ENCODE measurements around the gene PTEN. TPM values are rescaled to one million over a fixed set of nuclear protein-coding genes. Genes with fewer than 3 reads are reported as not detected.
"Not testable (repeated sequence)": the region's sequence is repeated elsewhere in the genome, so short reads cannot be mapped to it uniquely, and the experiment has no call there.

Gene PTEN
- total RNA-seq, 1 donor from 2014 or later, result 96.3 TPM

DNA sequence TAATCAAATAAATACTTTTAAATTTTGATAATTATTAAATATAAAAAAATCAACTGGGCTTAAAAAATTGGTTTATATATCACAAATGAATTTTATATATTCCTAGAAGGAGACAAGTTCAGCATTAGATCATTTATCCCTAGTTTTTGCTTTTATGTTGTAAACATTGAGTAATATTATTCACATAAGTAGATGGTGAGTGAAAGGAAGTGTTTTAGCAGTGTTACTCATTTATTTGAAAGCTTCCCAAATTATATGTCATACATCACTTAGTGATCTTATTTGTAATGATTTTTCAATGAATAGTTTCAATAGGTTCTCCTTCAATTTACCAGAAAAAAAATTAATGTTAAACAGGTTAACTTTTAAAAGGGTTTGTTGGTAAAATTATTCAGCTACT is 15.9 kb upstream of the PTEN start:
- intact Hi-C loops (cut with DNase I), result no loop called here
- TF ChIP-seq CTCF (IDR thresholded peaks at IDR 0.05), result no peak

DNA sequence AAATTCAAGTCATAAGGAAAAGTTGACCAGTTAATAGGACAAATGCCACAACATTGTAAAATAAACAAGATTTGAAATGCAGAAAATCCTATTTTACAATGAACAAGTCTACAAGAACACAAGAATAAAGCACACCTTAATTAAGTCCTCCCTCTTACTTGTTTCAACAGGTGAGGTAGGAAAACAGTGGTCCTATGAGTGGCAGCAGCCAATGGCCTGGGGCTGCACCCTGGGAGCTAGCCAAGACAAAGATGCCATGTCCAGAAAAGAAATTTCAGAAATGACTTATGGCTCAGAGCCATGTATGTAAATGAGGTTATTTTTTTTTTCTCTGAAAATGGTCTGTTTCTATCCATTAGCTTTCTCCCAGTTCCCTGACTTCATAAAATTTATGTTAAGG is 14.4 kb upstream of the PTEN start:
- Histone ChIP-seq H3K27ac (no peak overlapping the region), H3K4me1 (no peaks in the 10 kb centered on the region), H3K4me3 (no peak overlapping the region), H3K9me3 (no peaks in the 10 kb centered on the region), H3K27me3 (no peaks in the 10 kb centered on the region), H3K36me3 (no peaks in the 10 kb centered on the region)
- no peak for TF ChIP-seq CTCF (IDR thresholded peaks at IDR 0.05)
- intact Hi-C loops (cut with DNase I), result no loop called here
- DNase-seq (ENCODE audit: low spot score in 2 of 2), result no peak

More for the DNA sequence above, 15.9 kb upstream of the PTEN start:
- Histone ChIP-seq H3K27ac (no peak overlapping the region), H3K36me3 (no peaks in the 10 kb centered on the region), H3K27me3 (no peaks in the 10 kb centered on the region), H3K9me3 (no peaks in the 10 kb centered on the region), H3K4me1 (no peaks in the 10 kb centered on the region), H3K4me3 (no peak overlapping the region)
- DNase-seq (ENCODE audit: low spot score in 2 of 2), result no peak

GRCh38 chr10:87850742-87851205 is 12.7 kb upstream of the PTEN start:
- peak in 1 of 2 donors; percentile 79 for DNase-seq (ENCODE audit: low spot score in 2 of 2)
- Histone ChIP-seq H3K36me3 (no peaks in the 10 kb centered on the region), H3K27ac (no peak overlapping the region), H3K27me3 (no peaks in the 10 kb centered on the region), H3K4me3 (no peak overlapping the region), H3K9me3 (no peaks in the 10 kb centered on the region), H3K4me1 (no peaks in the 10 kb centered on the region)
- TF ChIP-seq CTCF (IDR thresholded peaks at IDR 0.05), result peak; percentile 63 to 81 (median 67)
- intact Hi-C loops (cut with DNase I), result loop anchor here (1.0 kb wide), 1 partner anchor 703 kb away; no protein-coding TSS in a partner anchor

GRCh38 chr10:87852089-87852488 is 11.3 kb upstream of the PTEN start:
- no peaks in the 10 kb centered on the region for H3K27me3 ChIP-seq
- no peak for TF ChIP-seq CTCF (IDR thresholded peaks at IDR 0.05)
- H3K36me3 ChIP-seq, result no peaks in the 10 kb centered on the region
- no peaks in the 10 kb centered on the region for H3K9me3 ChIP-seq
- intact Hi-C loops (cut with DNase I), result no loop called here
- DNase-seq (ENCODE audit: low spot score in 2 of 2), result no peak
- no peaks in the 10 kb centered on the region for H3K4me1 ChIP-seq
- H3K4me3 ChIP-seq, result no peak overlapping the region
- H3K27ac ChIP-seq, result no peak overlapping the region

DNA sequence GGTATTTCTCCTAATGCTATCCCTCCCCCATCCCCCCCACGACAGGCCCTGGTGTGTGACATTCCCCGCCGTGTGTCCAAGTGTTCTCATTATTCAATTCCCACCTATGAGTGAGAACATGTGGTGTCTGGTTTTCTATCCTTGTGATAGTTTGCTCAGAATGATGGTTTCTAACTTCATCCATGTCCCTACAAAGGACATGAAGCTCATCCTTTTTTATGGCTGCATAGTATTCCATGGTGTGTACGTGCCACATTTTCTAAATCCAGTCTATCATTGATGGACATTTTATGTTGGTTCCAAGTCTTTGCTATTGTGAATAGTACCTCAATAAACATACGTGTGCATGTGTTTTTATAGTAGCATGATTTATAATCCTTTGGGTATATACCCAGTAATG is 8.2 kb upstream of the PTEN start:
- H3K27me3 ChIP-seq; intact Hi-C loops (cut with DNase I); H3K4me3 ChIP-seq; H3K36me3 ChIP-seq; H3K4me1 ChIP-seq; H3K9me3 ChIP-seq; H3K27ac ChIP-seq; DNase-seq (ENCODE audit: low spot score in 2 of 2): not testable (repeated sequence)

GRCh38 chr10:87855665-87856064 is 7.8 kb upstream of the PTEN start:
- H3K9me3 ChIP-seq; H3K4me1 ChIP-seq; H3K36me3 ChIP-seq; DNase-seq (ENCODE audit: low spot score in 2 of 2); H3K4me3 ChIP-seq; intact Hi-C loops (cut with DNase I); H3K27me3 ChIP-seq; H3K27ac ChIP-seq: not testable (repeated sequence)

All from ascending aorta (tissue), 2 donors.